Cardiac muscle cell (in vitro differentiated cells and primary cell): Measurements from ENCODE around the gene LPAR3. TPM values are rescaled to one million over a fixed set of nuclear protein-coding genes. Genes with fewer than 3 reads are reported as not detected.
A peak's percentile ranks its signal among the peaks of the same experiment; 100 is the strongest.

Source experiments
- DNase-seq, 2 donors: peaks; one replicate each; pipeline versions ENCODE4 v3.0.0 to v3.0.0-alpha.2; 2010 to 2017; ENCODE audit warnings: low read depth in 1 of 2, low spot score in 1 of 2
- H3K27ac ChIP-seq: fragments of 200-600 bp; sonication (generic); 2 replicates; pipeline ENCODE4 v1.5.1; 2016
- H3K27me3 ChIP-seq: fragments of 200-600 bp; sonication (generic); 2 replicates; pipeline ENCODE4 v1.6.0; 2016; ENCODE audit warnings: control low read depth
- H3K36me3 ChIP-seq: fragments of 200-600 bp; sonication (generic); 2 replicates; pipeline ENCODE4 v1.5.1; 2016; ENCODE audit warnings: control low read depth
- H3K4me1 ChIP-seq: fragments of 200-600 bp; sonication (generic); 2 replicates; pipeline ENCODE4 v1.8.1; 2017; ENCODE audit warnings: low read depth, mild to moderate bottlenecking, mixed run types
- H3K4me3 ChIP-seq: fragments of 200-600 bp; sonication (generic); 2 replicates; pipeline ENCODE4 v1.5.1; 2016; ENCODE audit warnings: mild to moderate bottlenecking
- H3K9me3 ChIP-seq: fragments of 200-600 bp; sonication (generic); 2 replicates; pipeline ENCODE4 v1.5.1; 2017; ENCODE audit warnings: low read depth, mild to moderate bottlenecking, control low read depth
- CTCF ChIP-seq: IDR thresholded peaks from 2 replicates; pipeline ENCODE4 v1.5.1; 2012; ENCODE audit warnings: low read depth, mild to moderate bottlenecking, low read length
- polyA plus RNA-seq: library from polyadenylated mRNA; unstranded; fragments of >200 nt; fragmentation: Nextera tagmentation; extraction: Ambion mirVana; gene quantifications from 2 replicates; pipeline ENCODE4 v1.2.1, GENCODE V29; 2016
- total RNA-seq: library from RNA; depleted of rRNA; stranded (reverse); fragments of >200 nt; gene quantifications from 2 replicates; pipeline ENCODE4 v1.2.3, GENCODE V29; 2016

The LPAR3 gene
- total and polyA plus RNA-seq, 2 experiments from 2014 or later = 5.1 to 11.1 TPM

- Histone ChIP-seq H3K4me1 (peaks cover 11% of the 10 kb centered on the region), H3K4me3 (no peak overlapping the region), H3K36me3 (no peaks in the 10 kb centered on the region), H3K27me3 (no peaks in the 10 kb centered on the region), H3K9me3 (no peaks in the 10 kb centered on the region), H3K27ac (no peak overlapping the region)
- DNase-seq = no peak
- no peak for TF ChIP-seq CTCF
These were observed 122.5 kb downstream of the LPAR3 start for GRCh38 chr1:84770481-84770880.

- Histone ChIP-seq H3K27me3 (no peaks in the 10 kb centered on the region), H3K4me1 (peaks cover 11% of the 10 kb centered on the region), H3K4me3 (no peak overlapping the region), H3K9me3 (no peaks in the 10 kb centered on the region), H3K36me3 (no peaks in the 10 kb centered on the region), H3K27ac (no peak overlapping the region)
- no peak for DNase-seq
- no peak for TF ChIP-seq CTCF
These were observed 123.4 kb downstream of the LPAR3 start for GRCh38 chr1:84769636-84770035.

- no peak for TF ChIP-seq CTCF
- H3K36me3 ChIP-seq = no peaks in the 10 kb centered on the region
- no peaks in the 10 kb centered on the region for H3K27me3 ChIP-seq
- H3K4me3 ChIP-seq = no peak overlapping the region
- no peaks in the 10 kb centered on the region for H3K9me3 ChIP-seq
- no peak for DNase-seq
- peaks cover 5% of the 10 kb centered on the region for H3K4me1 ChIP-seq
- no peak overlapping the region for H3K27ac ChIP-seq
These were observed 124.4 kb downstream of the LPAR3 start for GRCh38 chr1:84768634-84769033.

GRCh38 chr1:84763912-84764680 lies 128.9 kb downstream of the LPAR3 start:
- Histone ChIP-seq H3K27ac (no peak overlapping the region), H3K4me1 (peaks cover 9% of the 10 kb centered on the region), H3K4me3 (no peak overlapping the region), H3K27me3 (no peaks in the 10 kb centered on the region), H3K36me3 (no peaks in the 10 kb centered on the region), H3K9me3 (no peaks in the 10 kb centered on the region)
- no peak for DNase-seq
- no peak for TF ChIP-seq CTCF

GRCh38 chr1:84762664-84763063 lies 130.3 kb downstream of the LPAR3 start:
- Histone ChIP-seq H3K36me3 (no peaks in the 10 kb centered on the region), H3K9me3 (no peaks in the 10 kb centered on the region), H3K27me3 (no peaks in the 10 kb centered on the region), H3K27ac (no peak overlapping the region), H3K4me3 (no peak overlapping the region), H3K4me1 (peaks cover 23% of the 10 kb centered on the region)
- DNase-seq = peak in 1 of 2 donors; percentile 69
- no peak for TF ChIP-seq CTCF

Other genes starting within 250 kb of the LPAR3 start
- gene SSX2IP, start 202.7 kb downstream of the LPAR3 start, total RNA-seq = 14.0 and 20.5 TPM in 2 replicates
- gene SSX2IP, start 202.7 kb downstream of the LPAR3 start, polyA plus RNA-seq = 12.3 and 20.8 TPM in 2 replicates
- gene MCOLN2, start 103.9 kb upstream of the LPAR3 start, total RNA-seq = not detected in 2 replicates
- gene MCOLN2, start 103.9 kb upstream of the LPAR3 start, polyA plus RNA-seq = 0.11 TPM in 1 of 2 replicates, not detected in the other
- 0.28 and 0.36 TPM in 2 replicates for gene MCOLN3, start 155.3 kb upstream of the LPAR3 start, total RNA-seq
- gene MCOLN3, start 155.3 kb upstream of the LPAR3 start, polyA plus RNA-seq = 1.1 and 1.6 TPM in 2 replicates